ENCODE measurements around the gene KIF26A.

KIF26A gene

GRCh38 chr14:104121142-104121541 is 17.2 kb upstream of the KIF26A start:
- H3K79me2 ChIP-seq (ENCODE audit: insufficient read depth, low read length): no peaks in the 10 kb centered on the region
- H3K36me3 ChIP-seq (ENCODE audit: insufficient read depth, low read length): no peaks in the 10 kb centered on the region
- no peaks in the 10 kb centered on the region for H3K4me1 ChIP-seq (ENCODE audit: insufficient read depth, low read length, severe bottlenecking)
- no peak overlapping the region for H3K4me3 ChIP-seq (ENCODE audit: low read depth, low read length, poor library complexity, severe bottlenecking)
- no peak overlapping the region for H3K27ac ChIP-seq (ENCODE audit: low read depth, low read length, poor library complexity, severe bottlenecking)
- no peak overlapping the region for H2AFZ ChIP-seq (ENCODE audit: low read length)
- H3K9me3 ChIP-seq (ENCODE audit: low read length): peaks cover 9% of the 10 kb centered on the region; the same call in 1 of the 2 replicates
- no peaks in the 10 kb centered on the region for H3K9me2 ChIP-seq (ENCODE audit: low read depth, low read length)
- no peak overlapping the region for H3K4me2 ChIP-seq (ENCODE audit: low read length)
- H3K27me3 ChIP-seq (ENCODE audit: insufficient read depth, low read length): no peaks in the 10 kb centered on the region; the same call in 1 of the 2 replicates
- H4K20me1 ChIP-seq (ENCODE audit: insufficient read depth, low read length): no peaks in the 10 kb centered on the region
- TF ChIP-seq CTCF (IDR thresholded peaks at IDR 0.05; ENCODE audit: low read length): no peak
- TF ChIP-seq EZH2 (IDR thresholded peaks at IDR 0.05; ENCODE audit: borderline replicate concordance, low read length): no peak
- no peaks in the 10 kb centered on the region for H3F3A ChIP-seq (ENCODE audit: insufficient read depth, low read length)
- H3K9ac ChIP-seq (ENCODE audit: low read length): no peak overlapping the region

GRCh38 chr14:104123879-104124278 is 14.5 kb upstream of the KIF26A start:
- Histone ChIP-seq H3K4me2 (ENCODE audit: low read length) (no peak overlapping the region), H3K27me3 (ENCODE audit: insufficient read depth, low read length) (no peaks in the 10 kb centered on the region; the same call in 1 of the 2 replicates), H3K4me3 (ENCODE audit: low read depth, low read length, poor library complexity, severe bottlenecking) (no peak overlapping the region), H3K9me2 (ENCODE audit: low read depth, low read length) (no peaks in the 10 kb centered on the region), H3K9ac (ENCODE audit: low read length) (no peak overlapping the region), H3K9me3 (ENCODE audit: low read length) (peaks cover 18% of the 10 kb centered on the region; the same call in 1 of the 2 replicates), H3K27ac (ENCODE audit: low read depth, low read length, poor library complexity, severe bottlenecking) (no peak overlapping the region), H3F3A (ENCODE audit: insufficient read depth, low read length) (no peaks in the 10 kb centered on the region), H2AFZ (ENCODE audit: low read length) (no peak overlapping the region), H3K79me2 (ENCODE audit: insufficient read depth, low read length) (no peaks in the 10 kb centered on the region), H3K36me3 (ENCODE audit: insufficient read depth, low read length) (no peaks in the 10 kb centered on the region), H4K20me1 (ENCODE audit: insufficient read depth, low read length) (no peaks in the 10 kb centered on the region), H3K4me1 (ENCODE audit: insufficient read depth, low read length, severe bottlenecking) (no peaks in the 10 kb centered on the region)
- no peak for TF ChIP-seq CTCF (IDR thresholded peaks at IDR 0.05; ENCODE audit: low read length)

DNA sequence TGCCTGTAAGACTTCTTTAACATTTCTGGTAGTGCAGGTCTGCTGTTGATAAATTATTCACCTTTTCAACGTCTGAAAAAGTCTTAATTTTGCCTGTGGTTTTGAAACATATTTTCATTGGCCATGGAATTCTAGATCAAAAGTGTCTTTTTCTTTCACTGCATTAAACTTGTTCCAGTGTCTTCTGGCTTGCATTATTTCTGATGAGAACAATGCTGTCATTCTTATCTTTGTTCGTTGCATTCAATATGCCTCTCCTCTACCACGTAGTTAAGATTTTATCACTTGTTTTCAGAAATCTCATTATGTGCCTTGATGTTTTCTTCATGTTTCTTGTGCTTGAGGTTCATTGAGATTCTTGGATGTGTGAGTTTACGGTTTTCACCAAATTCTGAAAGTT is 13.4 kb upstream of the KIF26A start:
- Histone ChIP-seq H3K36me3 (ENCODE audit: insufficient read depth, low read length) (no peaks in the 10 kb centered on the region), H3K4me2 (ENCODE audit: low read length) (no peak overlapping the region), H4K20me1 (ENCODE audit: insufficient read depth, low read length) (no peaks in the 10 kb centered on the region), H2AFZ (ENCODE audit: low read length) (no peak overlapping the region), H3K4me3 (ENCODE audit: low read depth, low read length, poor library complexity, severe bottlenecking) (no peak overlapping the region), H3K9me3 (ENCODE audit: low read length) (peaks cover 26% of the 10 kb centered on the region), H3K27ac (ENCODE audit: low read depth, low read length, poor library complexity, severe bottlenecking) (no peak overlapping the region), H3K9ac (ENCODE audit: low read length) (no peak overlapping the region), H3F3A (ENCODE audit: insufficient read depth, low read length) (no peaks in the 10 kb centered on the region), H3K9me2 (ENCODE audit: low read depth, low read length) (no peaks in the 10 kb centered on the region), H3K27me3 (ENCODE audit: insufficient read depth, low read length) (no peaks in the 10 kb centered on the region; the same call in 1 of the 2 replicates), H3K79me2 (ENCODE audit: insufficient read depth, low read length) (no peaks in the 10 kb centered on the region), H3K4me1 (ENCODE audit: insufficient read depth, low read length, severe bottlenecking) (no peaks in the 10 kb centered on the region)
- TF ChIP-seq EZH2 (IDR thresholded peaks at IDR 0.05; ENCODE audit: borderline replicate concordance, low read length): no peak
- no peak for TF ChIP-seq CTCF (IDR thresholded peaks at IDR 0.05; ENCODE audit: low read length)

All from OCI-LY1 (cell line).